Measurements from ENCODE around the gene NSUN7. TPM values are rescaled to one million over a fixed set of nuclear protein-coding genes. Genes with fewer than 3 reads are reported as not detected.

Gene NSUN7
- total RNA-seq, 1 donor from 2014 or later = 0.91 TPM

DNA sequence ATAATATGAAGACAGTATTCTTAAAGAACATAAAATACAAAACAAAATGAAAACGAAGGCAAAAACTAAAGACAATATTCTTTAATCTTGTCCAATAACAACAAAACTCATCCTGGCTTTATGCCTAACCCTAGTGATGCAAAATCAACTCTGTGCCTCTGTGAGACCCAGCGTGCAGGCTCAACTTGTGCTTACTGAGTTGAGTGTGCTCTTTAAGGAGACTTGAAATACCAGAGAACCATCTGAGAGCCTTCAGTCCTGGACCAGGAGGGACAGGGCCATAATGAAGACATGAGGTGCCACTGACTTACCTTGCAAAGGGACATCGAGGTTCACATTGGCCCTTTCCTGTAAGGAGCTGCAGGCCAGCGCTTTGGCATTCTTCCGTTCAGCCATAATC lies 77.1 kb downstream of the NSUN7 start:
- H3K9me3 ChIP-seq (replicated peaks) = no peaks in the 10 kb centered on the region
- no peak for DNase-seq
- peaks cover 81% of the 10 kb centered on the region for H3K36me3 ChIP-seq
- TF ChIP-seq, protein P1, sequence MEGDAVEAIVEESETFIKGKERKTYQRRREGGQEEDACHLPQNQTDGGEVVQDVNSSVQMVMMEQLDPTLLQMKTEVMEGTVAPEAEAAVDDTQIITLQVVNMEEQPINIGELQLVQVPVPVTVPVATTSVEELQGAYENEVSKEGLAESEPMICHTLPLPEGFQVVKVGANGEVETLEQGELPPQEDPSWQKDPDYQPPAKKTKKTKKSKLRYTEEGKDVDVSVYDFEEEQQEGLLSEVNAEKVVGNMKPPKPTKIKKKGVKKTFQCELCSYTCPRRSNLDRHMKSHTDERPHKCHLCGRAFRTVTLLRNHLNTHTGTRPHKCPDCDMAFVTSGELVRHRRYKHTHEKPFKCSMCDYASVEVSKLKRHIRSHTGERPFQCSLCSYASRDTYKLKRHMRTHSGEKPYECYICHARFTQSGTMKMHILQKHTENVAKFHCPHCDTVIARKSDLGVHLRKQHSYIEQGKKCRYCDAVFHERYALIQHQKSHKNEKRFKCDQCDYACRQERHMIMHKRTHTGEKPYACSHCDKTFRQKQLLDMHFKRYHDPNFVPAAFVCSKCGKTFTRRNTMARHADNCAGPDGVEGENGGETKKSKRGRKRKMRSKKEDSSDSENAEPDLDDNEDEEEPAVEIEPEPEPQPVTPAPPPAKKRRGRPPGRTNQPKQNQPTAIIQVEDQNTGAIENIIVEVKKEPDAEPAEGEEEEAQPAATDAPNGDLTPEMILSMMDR (IDR thresholded peaks at IDR 0.05; ENCODE audit: borderline replicate concordance) = no peak
- no peaks in the 10 kb centered on the region for H3K27me3 ChIP-seq (ENCODE audit: low read depth)
- intact Hi-C loops (cut with micrococcal nuclease) = no loop called here
- H3K27ac ChIP-seq (replicated peaks) = no peak overlapping the region
- H3K4me3 ChIP-seq = no peak overlapping the region
- no peaks in the 10 kb centered on the region for H3K4me1 ChIP-seq

DNA sequence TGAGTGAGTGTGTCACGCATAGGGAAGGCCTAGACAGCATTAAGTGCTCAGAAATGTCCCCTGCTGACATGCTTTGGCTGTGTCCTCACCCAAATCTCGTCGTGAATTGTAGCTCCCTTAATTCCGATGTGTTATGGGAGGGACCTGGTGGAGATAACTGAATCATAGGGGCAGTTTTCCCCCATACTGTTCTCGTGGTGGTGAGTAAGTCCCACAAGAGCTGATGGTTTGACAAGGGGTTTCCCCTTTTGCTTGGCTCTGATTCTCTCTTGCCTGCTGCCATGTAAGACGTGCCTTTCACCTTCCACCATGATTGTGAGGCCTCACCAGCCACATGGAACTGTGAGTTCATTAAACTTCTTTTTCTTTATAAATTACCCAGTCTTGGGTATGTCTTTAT lies 78.0 kb downstream of the NSUN7 start:
- H3K27me3 ChIP-seq (ENCODE audit: low read depth) = no peaks in the 10 kb centered on the region
- no peak overlapping the region for H3K4me3 ChIP-seq
- no peak for DNase-seq
- peaks cover 72% of the 10 kb centered on the region for H3K36me3 ChIP-seq
- no peaks in the 10 kb centered on the region for H3K4me1 ChIP-seq
- no peaks in the 10 kb centered on the region for H3K9me3 ChIP-seq (replicated peaks)
- no peak overlapping the region for H3K27ac ChIP-seq (replicated peaks)
- TF ChIP-seq, protein P1 (IDR thresholded peaks at IDR 0.05; ENCODE audit: borderline replicate concordance) = no peak
- intact Hi-C loops (cut with micrococcal nuclease) = no loop called here

- Histone ChIP-seq H3K27me3 (ENCODE audit: low read depth) (no peaks in the 10 kb centered on the region), H3K9me3 (replicated peaks) (no peaks in the 10 kb centered on the region), H3K36me3 (peaks cover 69% of the 10 kb centered on the region), H3K27ac (replicated peaks) (no peak overlapping the region), H3K4me3 (no peak overlapping the region), H3K4me1 (no peaks in the 10 kb centered on the region)
- TF ChIP-seq, protein P1 (IDR thresholded peaks at IDR 0.05; ENCODE audit: borderline replicate concordance) = no peak
- intact Hi-C loops (cut with micrococcal nuclease) = no loop called here
- DNase-seq = no peak
These were observed 78.9 kb downstream of the NSUN7 start for GRCh38 chr4:40828661-40829060.

- Histone ChIP-seq H3K27me3 (ENCODE audit: low read depth) (no peaks in the 10 kb centered on the region), H3K27ac (replicated peaks) (no peak overlapping the region), H3K9me3 (replicated peaks) (no peaks in the 10 kb centered on the region), H3K36me3 (peaks cover 69% of the 10 kb centered on the region), H3K4me1 (no peaks in the 10 kb centered on the region), H3K4me3 (no peak overlapping the region)
- DNase-seq = no peak
- intact Hi-C loops (cut with micrococcal nuclease) = no loop called here
- TF ChIP-seq, protein P1 (IDR thresholded peaks at IDR 0.05; ENCODE audit: borderline replicate concordance) = no peak
These were observed 79.8 kb downstream of the NSUN7 start for GRCh38 chr4:40829586-40829985.

DNA sequence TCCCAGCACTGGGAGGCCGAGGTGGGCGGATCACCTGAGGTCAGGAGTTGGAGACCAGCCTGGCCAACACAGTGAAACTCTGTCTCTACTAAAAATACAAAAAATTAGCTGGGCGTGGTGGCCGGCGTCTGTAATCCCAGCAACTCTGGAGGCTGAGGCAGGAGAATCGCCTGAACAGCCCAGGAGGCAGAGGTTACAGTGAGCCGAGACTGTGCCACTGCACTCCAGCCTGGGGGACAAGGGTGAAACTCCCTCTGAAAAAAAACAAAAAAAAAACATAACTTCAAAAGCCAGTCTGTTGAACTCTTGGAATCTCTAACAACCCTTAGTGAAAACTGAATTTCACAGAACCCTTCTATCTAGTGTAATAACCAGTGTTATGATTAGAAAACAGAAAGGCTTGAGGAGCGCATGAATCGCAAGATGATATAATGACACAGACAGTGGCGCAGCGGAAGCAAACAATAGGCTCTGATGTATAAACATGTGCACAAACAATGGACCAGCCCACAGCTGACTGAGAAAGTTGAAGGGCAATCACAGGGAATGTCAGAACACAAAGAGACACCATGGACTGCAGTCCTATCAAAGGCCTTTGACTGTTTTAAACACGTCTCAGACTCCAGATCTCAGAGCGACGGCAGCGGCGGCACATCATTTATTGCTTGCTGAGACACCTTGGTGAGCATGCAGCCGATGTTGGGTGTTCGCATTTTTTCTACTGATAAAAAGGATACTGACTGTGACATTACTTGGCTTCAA lies 81.6 kb downstream of the NSUN7 start:
- intact Hi-C loops (cut with micrococcal nuclease) = no loop called here
- TF ChIP-seq, protein P1 (IDR thresholded peaks at IDR 0.05; ENCODE audit: borderline replicate concordance) = no peak

More for the DNA sequence above, 81.6 kb downstream of the NSUN7 start:
- Histone ChIP-seq H3K9me3 (replicated peaks) (no peaks in the 10 kb centered on the region), H3K27ac (replicated peaks) (no peak overlapping the region), H3K36me3 (peaks cover 63% of the 10 kb centered on the region), H3K27me3 (ENCODE audit: low read depth) (no peaks in the 10 kb centered on the region), H3K4me3 (no peak overlapping the region), H3K4me1 (no peaks in the 10 kb centered on the region)
- no peak for DNase-seq
